Measurements from ENCODE around the gene CERS3. TPM values are rescaled to one million over a fixed set of nuclear protein-coding genes. Genes with fewer than 3 reads are reported as not detected.

Gene CERS3
- total and polyA plus RNA-seq, 4 donors: 0.10 to 0.23 (median 0.12) TPM; not detected in 1

DNA sequence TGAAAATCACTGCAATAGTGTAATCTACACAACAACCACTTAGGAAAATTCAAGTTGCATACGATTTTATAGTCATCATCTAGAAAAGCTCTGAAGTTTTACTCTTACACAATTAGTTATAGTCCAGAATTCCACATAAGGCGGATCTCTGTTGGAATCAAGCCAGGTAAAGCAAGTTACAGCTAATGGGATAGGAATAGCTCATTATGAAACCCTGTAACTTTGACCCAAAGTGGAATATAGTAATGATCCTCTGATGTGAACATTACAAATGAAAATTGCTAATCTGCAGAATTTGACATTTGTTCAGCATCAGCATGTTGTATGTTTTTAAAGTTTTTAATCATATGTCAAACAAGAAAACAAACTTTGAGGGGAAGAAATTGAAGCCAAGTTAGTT lies 4.4 kb downstream of the CERS3 start:
- H3K36me3 ChIP-seq (ENCODE audit: control insufficient read depth in 4 of 4, insufficient read depth in 4 of 4, low read length in 4 of 4): no peaks in the 10 kb centered on the region
- peak in 2 of 3 donors; percentile 80 to 89 for DNase-seq
- no peak overlapping the region for H3K9ac ChIP-seq (ENCODE audit: insufficient read depth in 1 of 2, low read length in 2 of 2)
- TF ChIP-seq, protein P1, sequence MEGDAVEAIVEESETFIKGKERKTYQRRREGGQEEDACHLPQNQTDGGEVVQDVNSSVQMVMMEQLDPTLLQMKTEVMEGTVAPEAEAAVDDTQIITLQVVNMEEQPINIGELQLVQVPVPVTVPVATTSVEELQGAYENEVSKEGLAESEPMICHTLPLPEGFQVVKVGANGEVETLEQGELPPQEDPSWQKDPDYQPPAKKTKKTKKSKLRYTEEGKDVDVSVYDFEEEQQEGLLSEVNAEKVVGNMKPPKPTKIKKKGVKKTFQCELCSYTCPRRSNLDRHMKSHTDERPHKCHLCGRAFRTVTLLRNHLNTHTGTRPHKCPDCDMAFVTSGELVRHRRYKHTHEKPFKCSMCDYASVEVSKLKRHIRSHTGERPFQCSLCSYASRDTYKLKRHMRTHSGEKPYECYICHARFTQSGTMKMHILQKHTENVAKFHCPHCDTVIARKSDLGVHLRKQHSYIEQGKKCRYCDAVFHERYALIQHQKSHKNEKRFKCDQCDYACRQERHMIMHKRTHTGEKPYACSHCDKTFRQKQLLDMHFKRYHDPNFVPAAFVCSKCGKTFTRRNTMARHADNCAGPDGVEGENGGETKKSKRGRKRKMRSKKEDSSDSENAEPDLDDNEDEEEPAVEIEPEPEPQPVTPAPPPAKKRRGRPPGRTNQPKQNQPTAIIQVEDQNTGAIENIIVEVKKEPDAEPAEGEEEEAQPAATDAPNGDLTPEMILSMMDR (IDR thresholded peaks at IDR 0.05; ENCODE audit: control extremely low read depth, extremely low read depth): no peak
- H3K27ac ChIP-seq (ENCODE audit: low read depth in 1 of 2, low read length in 1 of 2): no peak overlapping the region
- H3K4me3 ChIP-seq: no peak overlapping the region
- WGBS, 2 donors: 68 to 92% methylated on average over 2 of the region's 2 CpGs
- ATAC-seq (ENCODE audit: insufficient read depth, low FRiP score): no peak
- H3K4me1 ChIP-seq (ENCODE audit: control insufficient read depth in 5 of 5, insufficient read depth in 5 of 5, low read length in 5 of 5): peaks cover 0 to 23% (median 10%) of the 10 kb centered on the region in 5 donors
- H3K27me3 ChIP-seq (ENCODE audit: control insufficient read depth in 3 of 3, insufficient read depth in 3 of 3, low read length in 2 of 3): no peaks in the 10 kb centered on the region
- H3K9me3 ChIP-seq (ENCODE audit: control insufficient read depth in 4 of 4, insufficient read depth in 3 of 4, low read length in 3 of 4): peaks cover 0 to 2% (median 0%) of the 10 kb centered on the region in 4 donors

DNA sequence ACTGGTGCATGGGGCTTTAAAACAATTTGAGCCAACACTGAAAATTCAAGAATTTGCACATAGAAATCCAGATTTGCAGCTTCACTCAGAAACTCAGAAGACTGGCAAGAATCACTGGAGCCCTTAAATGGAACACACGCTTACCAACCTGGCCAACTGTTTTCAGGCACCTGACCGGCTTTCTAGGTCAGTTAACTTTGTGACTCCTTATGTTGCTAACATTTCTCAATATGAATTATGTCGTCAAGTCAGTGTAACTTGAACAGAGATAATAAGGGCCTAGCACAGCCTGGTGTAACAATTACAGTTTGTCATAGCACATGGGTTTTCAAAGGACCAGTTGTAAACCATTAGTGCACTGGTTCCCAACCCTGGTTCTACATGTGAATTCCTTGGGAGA lies 6.8 kb downstream of the CERS3 start:
- Histone ChIP-seq H3K9me3 (ENCODE audit: control insufficient read depth in 4 of 4, insufficient read depth in 3 of 4, low read length in 3 of 4) (no peaks in the 10 kb centered on the region), H3K27me3 (ENCODE audit: control insufficient read depth in 3 of 3, insufficient read depth in 3 of 3, low read length in 2 of 3) (peaks cover 0 to 4% (median 3%) of the 10 kb centered on the region in 3 donors), H3K4me3 (no peak overlapping the region), H3K9ac (ENCODE audit: insufficient read depth in 1 of 2, low read length in 2 of 2) (no peak overlapping the region), H3K27ac (ENCODE audit: low read depth in 1 of 2, low read length in 1 of 2) (no peak overlapping the region), H3K36me3 (ENCODE audit: control insufficient read depth in 4 of 4, insufficient read depth in 4 of 4, low read length in 4 of 4) (no peaks in the 10 kb centered on the region), H3K4me1 (ENCODE audit: control insufficient read depth in 5 of 5, insufficient read depth in 5 of 5, low read length in 5 of 5) (peaks cover 0 to 21% (median 10%) of the 10 kb centered on the region in 5 donors)
- 80 to 93% methylated on average over 3 of the region's 3 CpGs for WGBS, 2 donors
- TF ChIP-seq, protein P1 (IDR thresholded peaks at IDR 0.05; ENCODE audit: control extremely low read depth, extremely low read depth): no peak
- DNase-seq: no peak
- ATAC-seq (ENCODE audit: insufficient read depth, low FRiP score): no peak

DNA sequence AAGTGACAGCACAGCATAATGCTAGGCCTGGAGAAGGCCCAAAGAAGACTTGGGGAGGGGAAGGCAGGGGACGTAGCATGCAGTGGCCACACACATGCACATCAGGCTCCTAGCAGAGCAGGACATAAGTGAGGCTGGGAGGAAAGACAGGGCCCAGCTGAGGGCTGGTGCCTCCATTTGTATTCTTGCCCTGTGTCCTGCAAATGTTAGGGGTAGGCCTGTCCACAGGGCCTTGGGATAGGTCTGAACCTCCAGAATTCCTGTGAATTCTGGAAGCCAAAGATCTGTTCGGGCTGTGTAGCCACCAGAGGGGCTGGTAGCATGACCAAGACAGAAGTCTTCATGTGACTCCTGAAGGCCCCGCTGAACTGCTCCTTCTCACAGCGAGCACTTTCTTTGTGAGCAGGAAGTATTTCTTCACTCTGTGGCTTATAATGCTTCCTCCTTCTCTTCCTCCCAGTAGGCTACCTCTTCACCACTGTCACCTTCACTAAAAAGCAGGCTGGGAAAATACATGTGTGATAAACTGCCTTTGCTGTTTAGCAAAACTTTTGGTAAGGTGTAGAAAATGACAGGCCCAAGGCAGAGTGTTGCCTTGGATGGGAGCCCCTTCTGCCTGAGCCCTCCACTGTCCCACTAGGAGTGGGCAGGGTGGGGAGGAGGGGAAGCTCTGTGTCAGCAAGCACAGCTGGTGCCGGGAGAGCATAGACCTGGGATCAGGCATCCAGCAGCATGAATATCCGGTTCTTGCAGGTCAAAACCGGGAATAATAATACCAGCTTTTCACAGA lies 8.4 kb downstream of the CERS3 start:
- WGBS, 2 donors: 30 to 48% methylated on average over 7 of the region's 7 CpGs
- H3K4me1 ChIP-seq (ENCODE audit: control insufficient read depth in 5 of 5, insufficient read depth in 5 of 5, low read length in 5 of 5): peaks cover 0 to 9% (median 0%) of the 10 kb centered on the region in 5 donors
- H3K27ac ChIP-seq (ENCODE audit: low read depth in 1 of 2, low read length in 1 of 2): no peak overlapping the region
- H3K9ac ChIP-seq (ENCODE audit: insufficient read depth in 1 of 2, low read length in 2 of 2): no peak overlapping the region
- DNase-seq: no peak
- H3K36me3 ChIP-seq (ENCODE audit: control insufficient read depth in 4 of 4, insufficient read depth in 4 of 4, low read length in 4 of 4): no peaks in the 10 kb centered on the region
- TF ChIP-seq, protein P1 (IDR thresholded peaks at IDR 0.05; ENCODE audit: control extremely low read depth, extremely low read depth): no peak
- no peak overlapping the region for H3K4me3 ChIP-seq
- H3K9me3 ChIP-seq (ENCODE audit: control insufficient read depth in 4 of 4, insufficient read depth in 3 of 4, low read length in 3 of 4): no peaks in the 10 kb centered on the region
- peaks cover 0 to 4% (median 3%) of the 10 kb centered on the region in 3 donors for H3K27me3 ChIP-seq (ENCODE audit: control insufficient read depth in 3 of 3, insufficient read depth in 3 of 3, low read length in 2 of 3)
- no peak for ATAC-seq (ENCODE audit: insufficient read depth, low FRiP score)

All from lung (tissue), 12 donors.